ENCODE measurements around the gene CCDC85C.

CCDC85C gene

DNA sequence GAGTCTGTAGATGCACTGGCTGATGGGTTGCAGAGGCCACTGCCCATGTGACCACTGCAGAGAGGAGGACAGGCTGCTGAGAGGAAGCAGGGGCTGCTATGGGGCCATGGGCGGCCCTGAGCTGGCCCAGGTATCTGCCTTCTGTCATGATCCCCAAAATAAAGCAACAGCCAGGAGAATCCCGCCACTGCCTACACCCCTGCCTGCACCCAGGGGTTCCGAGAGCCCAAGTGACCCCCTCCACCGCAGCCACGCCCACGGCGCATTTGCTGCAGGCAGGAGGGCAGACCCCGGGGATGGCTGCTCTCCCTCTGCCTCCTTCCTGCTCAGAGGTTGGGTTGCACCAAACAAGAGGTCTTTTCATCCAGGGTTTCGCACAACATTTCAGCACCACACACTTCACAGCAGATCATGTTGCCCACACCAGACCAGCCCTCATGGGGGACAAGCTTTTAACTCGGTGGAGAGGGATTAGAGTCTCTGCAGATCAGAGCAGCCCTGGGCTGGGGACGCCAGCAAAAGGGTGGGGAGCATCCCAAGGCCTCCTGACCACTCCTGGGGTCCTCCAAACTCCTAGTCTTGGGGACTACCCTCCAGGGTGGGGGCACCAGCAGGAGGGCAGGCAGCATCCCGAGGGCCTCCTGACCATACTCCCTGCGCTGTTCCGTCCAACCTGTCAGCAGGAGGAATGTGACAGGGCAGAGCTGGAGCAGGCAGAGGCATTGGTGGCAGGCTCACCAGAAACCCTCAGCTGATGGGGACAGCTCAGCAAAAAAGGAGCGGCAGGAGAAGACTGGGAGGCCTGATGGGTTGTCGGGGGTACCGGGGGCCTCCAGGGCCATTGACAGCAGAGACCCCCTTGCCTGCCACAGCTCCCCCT lies 14.1 kb downstream of the CCDC85C start:
- DNase-seq (ENCODE audit: low read depth in 2 of 2): no peak

DNA sequence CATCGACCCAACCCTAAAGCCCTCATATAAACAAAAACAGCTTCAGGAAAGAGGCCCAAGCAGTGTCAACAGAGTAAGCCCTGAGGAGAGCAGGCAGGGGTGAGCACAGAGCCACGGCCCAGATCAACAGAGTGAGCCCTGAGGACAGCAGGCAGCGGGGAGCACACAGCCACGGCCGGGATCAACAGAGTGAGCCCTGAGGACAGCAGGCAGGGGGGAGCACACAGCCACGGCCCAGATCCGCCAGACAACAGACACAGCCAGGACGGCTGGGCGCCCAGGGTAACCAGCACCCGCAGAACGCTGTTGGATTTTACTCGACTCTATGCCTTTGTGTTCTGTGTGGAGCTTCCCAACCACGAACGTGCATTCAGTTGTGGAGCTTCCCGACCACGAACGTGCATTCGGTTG lies 15.0 kb downstream of the CCDC85C start:
- DNase-seq (ENCODE audit: low read depth in 2 of 2): no peak

DNA sequence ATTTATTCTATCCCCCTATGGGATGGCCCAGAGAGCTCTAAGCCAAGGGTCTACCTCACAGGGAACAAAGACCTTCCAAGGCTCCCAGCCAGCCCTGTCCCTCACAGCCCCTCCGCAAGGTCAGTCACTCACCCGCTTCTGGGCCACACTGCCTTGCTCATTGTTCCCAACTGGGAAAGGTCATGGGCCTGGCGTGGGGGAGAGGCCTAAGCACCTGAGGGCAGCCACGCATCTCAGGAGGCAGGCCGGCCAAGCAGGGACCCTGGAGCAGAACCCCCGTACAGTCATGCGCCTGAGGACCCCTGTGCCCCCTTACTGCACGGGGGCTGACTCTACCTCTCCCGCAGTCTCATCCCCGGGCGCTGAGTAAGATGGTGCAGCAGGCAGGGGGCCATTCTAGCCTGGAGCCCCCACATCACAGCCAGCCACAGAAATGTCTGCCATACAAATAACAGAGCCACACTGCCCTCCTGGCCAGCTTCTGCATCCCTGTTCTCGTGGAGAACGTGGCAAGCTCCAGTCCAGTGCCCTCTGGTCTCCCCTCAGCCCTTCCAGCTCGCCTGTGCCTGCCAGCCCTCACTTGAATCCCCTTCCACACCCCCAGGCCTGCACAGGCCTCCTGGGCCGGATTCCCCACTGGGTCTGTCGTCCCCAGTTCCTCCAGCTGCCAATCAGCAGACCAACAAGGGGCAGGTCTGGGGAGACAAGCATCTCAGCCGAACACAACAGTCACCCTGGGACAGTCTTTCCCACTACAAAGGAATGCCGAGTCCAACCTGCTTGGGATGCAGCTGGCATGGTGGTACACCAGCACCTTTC lies 16.3 kb downstream of the CCDC85C start:
- no peak for DNase-seq (ENCODE audit: low read depth in 2 of 2)

DNA sequence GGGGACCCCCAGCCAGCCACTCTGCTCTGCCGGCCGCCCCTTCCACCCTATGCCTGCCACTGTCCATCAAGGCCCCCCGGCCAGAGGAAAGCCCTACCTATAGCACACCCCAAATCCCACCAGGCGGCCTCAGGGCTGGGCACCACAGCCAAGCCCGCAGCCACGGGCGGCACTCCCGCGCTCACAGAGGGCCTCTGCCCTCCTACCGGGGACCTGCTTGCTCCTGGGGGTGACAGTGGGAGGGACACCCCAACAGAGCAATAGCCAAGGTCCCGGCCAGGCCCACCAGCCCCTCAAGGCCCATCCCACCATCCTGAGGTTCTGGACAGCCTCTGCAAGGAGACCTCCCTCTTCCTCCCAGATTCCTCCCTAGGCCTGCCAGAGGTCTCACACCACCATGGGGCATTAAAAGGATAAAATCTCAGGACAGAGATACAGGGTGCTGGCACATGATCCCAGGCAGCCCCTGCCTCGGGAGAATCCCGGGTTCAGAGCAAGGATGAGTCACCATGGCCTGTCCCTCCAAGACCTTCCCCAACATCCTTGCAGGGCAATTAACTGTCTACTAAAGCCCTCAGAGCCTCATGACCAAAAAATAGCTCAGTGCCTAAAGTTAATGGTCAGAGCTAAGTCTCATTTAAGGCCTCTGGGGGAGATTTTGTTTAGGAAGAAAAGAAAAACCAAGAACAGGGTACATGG lies 17.1 kb downstream of the CCDC85C start:
- DNase-seq (ENCODE audit: low read depth in 2 of 2): no peak

DNA sequence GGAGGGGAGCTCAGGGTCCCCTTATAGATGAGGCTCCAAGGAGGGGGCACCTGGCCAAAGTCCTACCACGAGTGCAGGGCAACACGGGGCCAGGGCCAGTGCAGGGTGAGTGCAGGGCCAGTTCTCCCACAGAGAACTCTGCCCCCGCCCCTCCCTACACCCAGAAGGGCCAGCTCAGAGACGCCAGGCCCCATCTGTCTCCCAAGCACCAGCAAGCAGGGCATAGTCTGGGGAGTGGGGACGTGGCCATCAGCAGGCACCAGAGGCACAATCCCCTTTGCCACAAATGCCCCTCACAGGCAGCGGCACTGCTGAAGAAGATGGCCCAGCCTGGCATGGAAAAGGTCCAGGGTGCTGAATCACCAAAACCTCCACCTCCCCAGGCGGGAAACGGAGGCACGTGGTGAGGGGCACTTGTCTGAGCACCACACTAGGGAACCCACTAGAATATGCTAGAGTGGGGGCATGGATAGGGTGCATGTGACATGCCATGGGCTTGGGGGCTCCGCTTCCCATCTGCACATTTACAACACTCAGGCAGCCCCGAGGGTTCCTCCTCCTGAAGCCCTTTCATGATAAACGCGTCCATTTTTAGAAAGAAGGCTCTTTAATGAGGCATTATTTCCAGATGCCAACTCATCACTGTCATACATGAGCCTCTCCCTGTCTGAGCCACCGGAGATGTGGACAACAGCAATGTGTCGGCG lies 17.8 kb downstream of the CCDC85C start:
- no peak for DNase-seq (ENCODE audit: low read depth in 2 of 2)

DNA sequence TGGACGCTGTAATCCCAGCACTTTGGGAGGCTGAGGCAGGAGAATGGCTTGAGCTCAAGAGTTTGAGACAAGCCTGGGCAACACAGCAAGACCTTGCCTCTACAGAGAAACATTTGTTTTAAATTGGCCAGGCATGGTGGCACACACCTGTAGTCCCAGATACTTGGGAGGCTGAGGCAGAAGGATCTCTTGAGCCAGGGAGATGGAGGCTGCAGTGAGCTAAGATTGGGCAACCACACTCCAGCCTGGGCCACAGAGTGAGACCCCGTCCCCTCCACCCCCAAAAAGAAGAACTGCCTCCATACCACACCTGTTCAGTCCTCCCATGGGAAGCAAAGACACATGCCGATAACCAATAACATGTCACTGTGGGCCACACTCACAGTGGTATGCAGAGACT lies 19.2 kb downstream of the CCDC85C start:
- no peak for DNase-seq (ENCODE audit: low read depth in 2 of 2)

DNA sequence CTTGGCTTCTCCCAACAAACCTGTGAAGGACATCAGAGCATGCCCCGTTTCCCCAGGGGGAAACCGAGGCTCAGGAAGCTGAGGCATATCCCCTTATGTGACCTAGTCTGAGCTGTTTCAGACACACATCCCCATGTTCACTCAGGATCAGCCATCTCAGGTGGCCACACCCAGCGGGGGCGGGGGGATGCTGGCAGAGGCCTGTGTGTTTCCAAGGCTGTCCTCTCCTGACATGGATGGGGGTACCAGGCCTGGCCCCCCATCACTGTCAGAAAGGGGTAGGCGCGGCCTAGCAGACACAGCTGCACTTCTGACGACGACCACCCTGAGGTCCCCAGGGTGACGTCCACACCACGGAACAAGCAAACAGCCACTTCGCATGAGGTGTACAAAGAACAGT lies 22.1 kb downstream of the CCDC85C start:
- DNase-seq (ENCODE audit: low read depth in 2 of 2): no peak

DNA sequence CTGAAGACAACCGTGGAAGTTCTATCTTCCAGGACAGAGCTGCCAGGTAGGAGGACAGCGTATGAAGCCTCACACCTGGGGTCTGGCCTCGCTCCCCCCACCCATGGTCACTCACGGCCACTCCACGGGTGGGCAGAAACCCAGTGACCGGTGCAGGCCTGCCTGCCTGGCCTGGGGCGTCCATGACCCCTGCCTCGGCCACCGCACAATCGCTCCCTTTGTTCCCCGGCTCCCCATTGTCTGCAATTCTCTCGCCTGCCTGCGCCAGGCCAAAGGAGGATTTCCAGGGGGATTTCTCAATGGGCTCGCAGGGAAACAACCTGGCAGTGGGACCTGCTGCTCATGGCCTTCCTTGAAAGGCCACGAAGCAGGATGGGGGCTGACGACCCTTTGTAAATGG lies 22.6 kb downstream of the CCDC85C start:
- no peak for DNase-seq (ENCODE audit: low read depth in 2 of 2)

DNA sequence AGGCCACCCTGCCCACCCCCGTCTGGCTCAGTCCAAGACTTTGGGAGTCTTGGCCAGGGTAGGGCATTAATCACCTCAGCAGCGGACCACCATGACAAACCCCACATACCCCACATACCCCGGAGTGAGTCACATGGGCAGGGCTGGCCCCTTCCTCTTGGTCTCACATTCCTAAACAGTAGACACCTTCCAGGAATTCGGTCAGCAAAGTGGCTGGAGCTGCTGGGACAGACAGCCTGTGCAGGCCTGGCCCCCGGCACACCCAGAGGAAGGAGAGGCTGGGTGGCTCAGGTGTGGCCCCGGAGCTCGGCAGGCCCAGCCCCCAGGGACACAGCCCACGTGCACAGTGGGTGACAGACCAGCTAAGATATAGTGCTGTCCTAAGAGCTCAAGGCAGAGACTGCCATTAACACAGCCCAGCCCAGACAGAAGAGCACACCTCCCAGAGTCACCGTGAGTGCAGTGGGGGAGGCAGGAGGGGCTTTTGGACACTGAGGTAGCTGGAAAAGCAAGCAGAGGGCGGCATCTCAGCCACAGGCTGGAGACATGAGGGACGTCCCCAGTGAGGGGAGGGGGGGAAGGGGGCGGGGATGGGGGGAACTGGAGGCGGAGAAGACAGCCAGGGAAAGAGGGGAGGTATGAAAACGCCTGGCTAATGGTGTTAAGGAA lies 24.0 kb downstream of the CCDC85C start:
- DNase-seq (ENCODE audit: low read depth in 2 of 2): no peak

DNA sequence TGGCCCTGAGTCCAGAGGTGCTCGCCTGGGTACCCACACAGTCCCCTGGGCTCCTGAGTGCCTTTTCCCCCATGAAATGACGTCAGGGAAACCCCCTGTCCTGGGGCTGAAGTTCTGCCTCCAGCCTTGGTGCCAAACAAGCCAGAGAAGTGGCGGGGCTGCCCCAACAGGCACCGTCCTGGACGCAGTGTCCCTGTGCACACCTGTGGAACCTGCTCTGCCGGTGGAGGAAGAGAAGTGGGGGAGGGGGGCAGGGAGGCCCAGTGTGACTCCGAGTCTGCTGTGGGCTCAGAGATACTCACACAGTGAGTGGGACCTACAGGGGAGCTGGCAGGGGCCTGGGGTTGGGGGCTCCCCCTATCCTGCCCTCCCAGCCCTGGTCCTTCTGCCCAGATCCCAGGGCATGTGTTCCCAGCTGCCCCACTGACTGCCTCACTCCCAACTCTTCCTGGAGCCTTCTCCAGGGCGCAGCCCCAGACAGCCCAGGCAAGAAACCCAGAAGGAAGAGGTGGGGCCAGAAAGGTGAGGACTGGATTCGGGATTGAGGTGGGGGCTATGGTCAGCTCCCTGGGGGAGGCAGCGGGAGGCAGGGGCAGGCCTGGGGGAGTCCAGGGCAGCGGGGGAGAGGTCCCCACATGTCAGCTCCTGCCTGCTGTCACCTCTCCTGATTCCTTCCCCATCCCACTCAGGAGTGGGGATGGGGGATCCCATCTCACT lies 24.7 kb downstream of the CCDC85C start:
- DNase-seq (ENCODE audit: low read depth in 2 of 2): no peak

DNA sequence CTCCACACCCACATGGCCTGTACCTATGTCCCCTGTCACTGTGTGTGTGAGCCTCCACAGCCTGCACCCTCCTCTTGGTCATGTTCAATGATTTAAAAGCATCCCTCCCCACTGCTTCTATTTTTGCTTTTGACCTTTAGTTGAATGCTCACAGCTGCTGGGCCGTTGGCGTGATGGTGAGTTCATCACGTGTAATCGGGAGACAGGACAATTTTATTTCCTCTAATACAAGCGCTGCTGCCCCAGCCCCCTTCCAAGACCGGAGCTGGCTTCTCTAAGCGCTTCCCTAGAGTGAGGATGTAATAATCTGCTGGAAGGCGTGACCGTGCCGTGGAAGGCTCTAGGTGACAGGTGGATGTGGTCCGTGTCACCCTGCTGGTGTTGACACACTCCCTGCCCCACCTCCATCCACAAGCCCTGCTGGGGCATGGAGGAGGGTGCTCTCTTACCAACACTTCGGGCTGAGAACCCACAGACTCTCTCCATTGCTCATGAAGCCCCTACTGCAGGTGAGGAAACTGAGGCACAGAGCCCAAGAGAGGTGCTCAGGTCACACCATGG lies 25.4 kb downstream of the CCDC85C start:
- DNase-seq (ENCODE audit: low read depth in 2 of 2): no peak

DNA sequence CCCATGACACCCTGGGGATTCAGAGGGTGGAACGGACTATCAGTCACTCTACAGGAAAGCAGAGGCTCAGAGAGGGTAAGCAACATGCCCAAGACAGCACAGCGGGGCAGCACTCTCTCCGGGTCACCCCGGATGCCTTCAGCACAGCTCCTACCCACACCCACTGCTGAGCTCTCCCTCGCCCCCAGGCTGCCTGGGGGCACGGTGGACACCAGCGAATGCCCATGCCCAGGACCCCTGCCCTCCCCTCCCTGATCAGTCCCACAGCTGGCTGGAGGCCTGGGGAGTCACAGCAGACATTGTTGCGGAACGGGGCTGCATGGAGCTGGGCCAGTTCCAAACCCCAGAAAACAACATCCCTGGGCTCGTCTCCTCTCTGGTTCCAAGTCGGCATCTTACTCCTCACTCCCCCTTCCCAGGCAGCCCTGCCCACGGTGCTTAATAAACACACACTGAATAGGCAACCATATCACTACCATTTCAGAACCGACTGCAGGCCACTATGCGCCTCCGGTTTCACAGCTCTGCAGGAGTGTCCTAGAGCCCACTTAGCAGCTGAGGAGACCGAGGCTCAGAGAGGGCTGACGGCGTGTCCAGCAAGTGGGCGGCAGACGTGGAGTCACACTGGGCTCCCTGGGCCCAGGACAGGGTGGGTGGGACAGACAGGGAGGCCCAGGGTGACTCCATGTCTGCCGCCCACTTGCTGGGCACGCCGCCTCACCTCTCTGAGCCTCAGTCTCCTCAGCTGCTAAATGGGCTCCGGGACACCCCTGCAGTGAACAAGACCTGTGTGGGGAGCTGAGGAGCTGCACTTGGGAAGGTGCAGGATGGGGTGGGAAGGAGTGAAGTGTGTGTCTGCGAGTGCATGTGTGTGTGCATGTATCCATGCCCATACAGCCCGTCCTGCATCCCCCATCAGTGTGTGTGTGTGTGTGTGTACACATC lies 27.0 kb downstream of the CCDC85C start:
- DNase-seq (ENCODE audit: low read depth in 2 of 2): no peak

DNA sequence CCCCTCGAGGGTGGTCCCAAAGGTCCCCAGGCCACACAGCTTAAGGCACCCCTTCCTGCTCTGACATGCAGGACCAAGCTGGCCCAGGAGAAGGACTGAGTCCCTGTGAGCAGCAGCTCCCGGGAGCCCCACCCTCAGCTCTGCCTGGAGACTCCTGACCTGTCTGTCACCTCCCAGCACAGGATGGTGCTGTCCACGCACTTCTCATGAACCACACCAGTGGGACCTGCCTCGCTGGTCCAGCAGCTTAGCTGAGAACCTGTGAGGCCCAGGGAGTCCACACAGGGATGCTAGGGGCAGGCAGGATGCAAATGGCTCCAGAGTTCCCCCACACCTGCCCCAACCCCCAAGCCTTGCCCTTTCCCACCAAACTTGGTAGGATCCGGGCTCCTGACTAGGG lies 27.7 kb downstream of the CCDC85C start:
- DNase-seq (ENCODE audit: low read depth in 2 of 2): no peak

DNA sequence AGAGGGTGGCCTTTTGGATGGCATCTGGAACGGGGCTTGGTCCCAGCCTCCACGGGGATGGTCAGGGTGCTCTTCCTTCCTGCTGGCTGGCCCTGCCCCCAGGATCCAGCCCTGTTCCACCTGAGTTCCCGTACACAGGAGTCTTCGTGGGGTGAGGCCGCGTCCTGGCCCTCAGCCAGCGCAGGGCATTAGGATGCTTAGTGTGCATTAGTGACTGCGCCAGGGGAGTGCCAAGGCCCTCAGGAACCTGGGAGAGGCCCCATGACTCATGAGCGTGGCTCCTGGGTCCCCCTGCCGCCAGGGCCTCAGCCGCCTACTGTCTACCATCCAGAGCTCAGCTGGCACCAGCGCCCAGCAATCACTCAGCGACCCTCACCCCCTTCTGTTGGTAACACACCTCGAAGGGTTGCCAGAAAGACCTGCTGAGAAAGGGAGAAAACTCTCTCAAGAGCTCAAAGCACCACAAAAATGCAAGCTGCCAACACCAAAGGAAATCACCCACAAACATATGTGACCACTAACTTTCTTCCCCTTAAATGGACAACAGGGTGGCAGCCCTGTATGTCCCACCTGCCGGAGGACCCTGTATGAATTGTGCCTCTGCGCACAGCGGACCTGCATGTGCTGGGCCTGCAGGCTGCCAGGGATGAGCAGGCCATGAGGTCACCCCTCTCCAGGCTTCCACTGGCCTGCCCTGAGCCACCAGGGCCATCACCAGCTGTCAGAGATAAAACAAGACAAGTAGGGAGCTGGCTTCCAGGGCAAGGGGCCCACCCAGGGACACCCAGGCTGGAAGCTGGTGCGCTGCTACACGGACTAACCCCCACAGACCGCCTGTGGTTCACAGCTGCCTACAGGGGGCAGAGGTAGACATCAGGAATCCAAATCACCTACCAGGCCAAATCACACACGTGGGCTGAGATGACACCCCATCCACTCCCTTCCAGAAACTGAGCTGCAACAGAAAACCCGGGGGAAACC lies 28.7 kb downstream of the CCDC85C start:
- no peak for DNase-seq (ENCODE audit: low read depth in 2 of 2)

DNA sequence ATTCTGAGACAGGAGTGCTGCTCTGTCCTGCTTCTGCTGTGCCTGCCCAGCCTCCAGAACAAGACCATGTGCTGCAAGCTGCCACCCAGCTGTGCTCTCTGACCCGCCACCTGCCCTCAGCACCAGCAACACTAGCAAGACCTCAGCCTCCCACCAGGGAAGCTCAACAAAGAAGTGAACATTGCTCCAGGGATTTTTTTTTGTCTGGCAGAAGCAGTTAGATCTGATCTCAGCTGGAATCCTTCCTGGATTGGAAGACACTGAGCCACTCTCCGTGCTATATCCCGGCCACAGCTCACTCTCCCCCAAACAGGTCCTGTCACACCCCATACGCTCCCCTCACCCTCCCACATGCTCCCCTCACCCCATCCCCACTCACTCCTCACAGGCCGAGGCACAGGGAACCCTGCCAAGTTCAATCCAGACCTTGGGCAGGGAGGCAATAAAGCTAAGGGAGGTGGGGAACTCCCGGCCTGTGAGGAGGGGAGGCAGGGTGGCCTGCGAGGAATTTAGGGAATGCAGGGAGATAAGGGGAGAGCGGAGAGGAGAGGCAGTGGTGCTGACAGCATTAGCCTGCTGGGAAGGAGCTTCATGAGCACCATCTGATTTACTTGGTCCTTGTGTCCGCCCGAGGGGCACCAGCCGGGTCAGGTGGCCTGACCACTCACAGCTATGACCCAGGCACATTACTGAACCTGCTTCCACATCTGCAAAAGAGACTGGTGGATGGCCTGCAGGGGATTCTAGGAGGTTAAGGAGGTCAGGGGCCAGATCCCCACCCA lies 29.7 kb downstream of the CCDC85C start:
- no peak for DNase-seq (ENCODE audit: low read depth in 2 of 2)

DNA sequence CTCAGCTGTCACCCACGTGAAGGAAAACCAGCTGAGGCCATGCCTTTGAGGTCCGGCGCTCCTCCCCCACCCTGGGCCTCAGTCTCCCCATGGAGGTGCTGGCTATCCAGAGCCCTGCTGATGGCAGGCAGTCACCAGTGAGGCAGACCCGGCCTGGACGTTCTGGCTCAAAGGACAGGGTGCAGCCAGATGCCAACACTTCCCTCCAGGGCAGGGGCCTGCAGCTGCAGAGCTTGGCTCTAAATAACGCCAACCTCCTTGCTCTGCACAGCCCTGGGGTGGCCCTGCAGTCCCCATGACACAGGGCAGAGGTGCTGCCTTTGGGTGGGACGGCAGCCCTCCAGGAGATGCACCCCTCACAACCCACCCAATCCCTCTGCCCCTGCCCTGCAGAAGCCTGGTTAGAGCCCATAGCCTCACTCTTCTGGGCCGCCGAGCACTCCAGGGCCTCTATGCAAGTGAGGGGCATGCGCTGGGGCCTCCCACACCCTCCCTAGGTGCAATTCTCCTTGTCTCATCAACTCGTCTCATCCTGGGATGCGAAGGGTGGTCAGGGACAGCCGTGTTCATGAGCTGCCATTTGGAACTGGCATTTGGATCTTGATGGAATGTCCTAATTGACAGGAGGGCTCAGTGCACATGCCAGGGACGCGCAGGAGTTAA lies 30.4 kb downstream of the CCDC85C start:
- DNase-seq (ENCODE audit: low read depth in 2 of 2): no peak

DNA sequence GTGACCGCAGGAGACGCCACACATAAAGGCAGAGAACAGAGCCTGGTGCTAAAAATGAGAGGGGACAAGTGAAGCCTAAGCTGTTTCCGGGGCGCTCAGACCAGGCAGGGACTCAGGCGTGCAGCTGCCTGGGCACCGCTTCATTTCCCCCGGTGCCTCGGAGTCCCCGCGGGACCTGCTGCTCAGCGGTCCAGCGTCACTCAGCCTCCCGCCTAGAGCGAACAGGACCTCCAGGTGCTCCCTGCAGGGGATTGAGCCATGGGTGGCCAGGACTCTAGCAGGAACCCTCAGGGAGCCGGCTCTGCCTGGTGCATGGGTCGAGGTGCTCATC lies 31.0 kb downstream of the CCDC85C start:
- no peak for DNase-seq (ENCODE audit: low read depth in 2 of 2)
